Measurements from ENCODE around the gene CTDNEP1. TPM values are rescaled to one million over a fixed set of nuclear protein-coding genes. Genes with fewer than 3 reads are reported as not detected.

Gene CTDNEP1
- total RNA-seq, 1 donor from 2014 or later = 103 TPM

- H3K4me2 ChIP-seq (ENCODE audit: low read length) = no peak overlapping the region
- H3K4me3 ChIP-seq (ENCODE audit: insufficient read depth, low read depth, low read length) = no peak overlapping the region
- H3K9me3 ChIP-seq (ENCODE audit: insufficient read depth, low read depth, low read length) = no peaks in the 10 kb centered on the region
- peaks cover 2% of the 10 kb centered on the region for H3K4me1 Mint-ChIP-seq (ENCODE audit: low read depth, unreplicated experiment)
- H3K27me3 Mint-ChIP-seq (ENCODE audit: low read depth, unreplicated experiment) = peaks cover 72% of the 10 kb centered on the region
- no peak for DNase-seq (ENCODE audit: low read depth)
- no peaks in the 10 kb centered on the region for H3K79me2 ChIP-seq (ENCODE audit: insufficient read depth, low read length)
- no peaks in the 10 kb centered on the region for H3K9me3 Mint-ChIP-seq (ENCODE audit: unreplicated experiment)
- no peak overlapping the region for H3K27ac ChIP-seq (ENCODE audit: low read depth, low read length)
- H4K20me1 ChIP-seq (ENCODE audit: insufficient read depth, low read length) = no peaks in the 10 kb centered on the region
- no peak for TF ChIP-seq EZH2 (IDR thresholded peaks at IDR 0.05; ENCODE audit: insufficient read depth, low read length)
- TF ChIP-seq CTCF (IDR thresholded peaks at IDR 0.05; ENCODE audit: insufficient read depth, low read depth, low read length) = no peak
- FAIRE-seq = no peak
- no peaks in the 10 kb centered on the region for H3K4me1 ChIP-seq (ENCODE audit: insufficient read depth, low read length)
- H3K36me3 Mint-ChIP-seq (ENCODE audit: low read depth, unreplicated experiment) = peaks cover 2% of the 10 kb centered on the region
- no peak overlapping the region for H2AFZ ChIP-seq (ENCODE audit: low read depth, low read length)
- no peak overlapping the region for H3K27ac Mint-ChIP-seq (ENCODE audit: unreplicated experiment)
- peaks cover 55% of the 10 kb centered on the region for H3K27me3 ChIP-seq (ENCODE audit: insufficient read depth, low read length)
- H3K4me3 Mint-ChIP-seq (ENCODE audit: unreplicated experiment) = no peak overlapping the region
- H3K9ac ChIP-seq (ENCODE audit: low read length) = no peak overlapping the region
- H3K36me3 ChIP-seq (ENCODE audit: insufficient read depth, low read length) = no peaks in the 10 kb centered on the region
Measured at GRCh38 chr17:7289256-7290032, 37.9 kb upstream of the CTDNEP1 start.

- Histone ChIP-seq H3K27me3 (ENCODE audit: insufficient read depth, low read length) (peaks cover 37% of the 10 kb centered on the region), H3K9ac (ENCODE audit: low read length) (no peak overlapping the region), H2AFZ (ENCODE audit: low read depth, low read length) (no peak overlapping the region), H3K9me3 (ENCODE audit: insufficient read depth, low read depth, low read length) (no peaks in the 10 kb centered on the region), H4K20me1 (ENCODE audit: insufficient read depth, low read length) (no peaks in the 10 kb centered on the region), H3K27ac (ENCODE audit: low read depth, low read length) (no peak overlapping the region), H3K4me2 (ENCODE audit: low read length) (no peak overlapping the region), H3K4me3 (ENCODE audit: insufficient read depth, low read depth, low read length) (no peak overlapping the region), H3K36me3 (ENCODE audit: insufficient read depth, low read length) (no peaks in the 10 kb centered on the region), H3K79me2 (ENCODE audit: insufficient read depth, low read length) (no peaks in the 10 kb centered on the region), H3K4me1 (ENCODE audit: insufficient read depth, low read length) (peaks cover 13% of the 10 kb centered on the region)
- H3K27me3 Mint-ChIP-seq (ENCODE audit: low read depth, unreplicated experiment) = peaks cover 66% of the 10 kb centered on the region
- no peak for FAIRE-seq
- H3K36me3 Mint-ChIP-seq (ENCODE audit: low read depth, unreplicated experiment) = peaks cover 2% of the 10 kb centered on the region
- no peaks in the 10 kb centered on the region for H3K9me3 Mint-ChIP-seq (ENCODE audit: unreplicated experiment)
- no peak overlapping the region for H3K4me3 Mint-ChIP-seq (ENCODE audit: unreplicated experiment)
- no peak for DNase-seq (ENCODE audit: low read depth)
- H3K4me1 Mint-ChIP-seq (ENCODE audit: low read depth, unreplicated experiment) = no peaks in the 10 kb centered on the region
- TF ChIP-seq EZH2 (IDR thresholded peaks at IDR 0.05; ENCODE audit: insufficient read depth, low read length) (no peak), CTCF (IDR thresholded peaks at IDR 0.05; ENCODE audit: insufficient read depth, low read depth, low read length) (no peak)
- H3K27ac Mint-ChIP-seq (ENCODE audit: unreplicated experiment) = no peak overlapping the region
Measured at GRCh38 chr17:7285679-7286078, 34.1 kb upstream of the CTDNEP1 start.

GRCh38 chr17:7284911-7285310 lies 33.4 kb upstream of the CTDNEP1 start:
- no peak for DNase-seq (ENCODE audit: low read depth)
- Mint-ChIP-seq H3K4me1 (ENCODE audit: low read depth, unreplicated experiment) (no peaks in the 10 kb centered on the region), H3K27ac (ENCODE audit: unreplicated experiment) (no peak overlapping the region), H3K9me3 (ENCODE audit: unreplicated experiment) (no peaks in the 10 kb centered on the region), H3K4me3 (ENCODE audit: unreplicated experiment) (no peak overlapping the region), H3K27me3 (ENCODE audit: low read depth, unreplicated experiment) (peaks cover 61% of the 10 kb centered on the region), H3K36me3 (ENCODE audit: low read depth, unreplicated experiment) (peaks cover 2% of the 10 kb centered on the region)
- H4K20me1 ChIP-seq (ENCODE audit: insufficient read depth, low read length) = no peaks in the 10 kb centered on the region
- H3K9me3 ChIP-seq (ENCODE audit: insufficient read depth, low read depth, low read length) = no peaks in the 10 kb centered on the region
- TF ChIP-seq CTCF (IDR thresholded peaks at IDR 0.05; ENCODE audit: insufficient read depth, low read depth, low read length) = no peak
- TF ChIP-seq EZH2 (IDR thresholded peaks at IDR 0.05; ENCODE audit: insufficient read depth, low read length) = no peak
- no peak for FAIRE-seq
- no peak overlapping the region for H3K4me2 ChIP-seq (ENCODE audit: low read length)
- no peaks in the 10 kb centered on the region for H3K36me3 ChIP-seq (ENCODE audit: insufficient read depth, low read length)
- no peak overlapping the region for H3K4me3 ChIP-seq (ENCODE audit: insufficient read depth, low read depth, low read length)
- peaks cover 14% of the 10 kb centered on the region for H3K4me1 ChIP-seq (ENCODE audit: insufficient read depth, low read length)
- H3K79me2 ChIP-seq (ENCODE audit: insufficient read depth, low read length) = no peaks in the 10 kb centered on the region
- peaks cover 33% of the 10 kb centered on the region for H3K27me3 ChIP-seq (ENCODE audit: insufficient read depth, low read length)
- no peak overlapping the region for H3K27ac ChIP-seq (ENCODE audit: low read depth, low read length)
- H2AFZ ChIP-seq (ENCODE audit: low read depth, low read length) = no peak overlapping the region
- H3K9ac ChIP-seq (ENCODE audit: low read length) = no peak overlapping the region

Measured in astrocyte (in vitro differentiated cells and primary cell).